PFSK-1 (cell line): ENCODE results near the gene DGCR8.

Experiments
- FOXP2 ChIP-seq: optimal IDR thresholded peaks from 2 replicates; pipeline ENCODE3; 2011; ENCODE audit warnings: borderline replicate concordance, control low read depth, inconsistent platforms; ENCODE audit not compliant: insufficient read depth; ENCODE audit errors: extremely low read length, extremely low read depth
- POLR2AphosphoS5 ChIP-seq: IDR thresholded peaks from 2 replicates; pipeline ENCODE4 v1.6.1; 2012; ENCODE audit warnings: low read depth, mild to moderate bottlenecking, control low read depth, low read length, moderate library complexity
- REST ChIP-seq, 2 experiments: IDR thresholded peaks; 2 replicates each; pipeline versions ENCODE4 v1.6.1 to v1.8.0; 2011 to 2012; ENCODE audit warnings: low read depth in 2 of 2, low read length in 2 of 2, control low read depth in 1 of 2, inconsistent platforms in 1 of 2, mild to moderate bottlenecking in 1 of 2, moderate library complexity in 1 of 2; ENCODE audit not compliant: insufficient read depth in 1 of 2
- SIN3A ChIP-seq: IDR thresholded peaks from 2 replicates; pipeline ENCODE4 v1.6.1; 2012; ENCODE audit warnings: mild to moderate bottlenecking, low read length, moderate library complexity, borderline replicate concordance; ENCODE audit not compliant: insufficient read depth
- TAF1 ChIP-seq: IDR thresholded peaks from 2 replicates; pipeline ENCODE4 v1.6.1; 2012; ENCODE audit warnings: low read length, control low read depth, borderline replicate concordance; ENCODE audit not compliant: insufficient read depth

The DGCR8 gene

GRCh38 chr22:20094197-20094807 is 14.3 kb downstream of the DGCR8 start:
- no peak for TF ChIP-seq FOXP2
- no peak for TF ChIP-seq SIN3A
- no peak for TF ChIP-seq TAF1
- no peak for TF ChIP-seq REST (IDR thresholded peaks at IDR 0.05; ENCODE audit: insufficient read depth in 1 of 2, low read depth in 2 of 2, low read length in 2 of 2)
- no peak for TF ChIP-seq POLR2AphosphoS5

GRCh38 chr22:20095521-20095920 is 15.5 kb downstream of the DGCR8 start:
- TF ChIP-seq POLR2AphosphoS5 (no peak), TAF1 (no peak), FOXP2 (no peak), SIN3A (no peak), REST (IDR thresholded peaks at IDR 0.05; ENCODE audit: insufficient read depth in 1 of 2, low read depth in 2 of 2, low read length in 2 of 2) (no peak)

- TF ChIP-seq TAF1 (no peak), FOXP2 (no peak), POLR2AphosphoS5 (no peak), REST (IDR thresholded peaks at IDR 0.05; ENCODE audit: insufficient read depth in 1 of 2, low read depth in 2 of 2, low read length in 2 of 2) (no peak), SIN3A (no peak)
Measured at GRCh38 chr22:20096574-20097420, 16.8 kb downstream of the DGCR8 start.

GRCh38 chr22:20099099-20099711 is 19.2 kb downstream of the DGCR8 start:
- TF ChIP-seq FOXP2 (no peak), POLR2AphosphoS5 (no peak), SIN3A (no peak), REST (IDR thresholded peaks at IDR 0.05; ENCODE audit: insufficient read depth in 1 of 2, low read depth in 2 of 2, low read length in 2 of 2) (no peak), TAF1 (no peak)
